ENCODE results near the gene PTPRN.

- TF ChIP-seq POLR2AphosphoS5 (IDR thresholded peaks at IDR 0.05) = no peak
- TF ChIP-seq POLR2A (IDR thresholded peaks at IDR 0.05) = no peak
- no peak for TF ChIP-seq EP300 (IDR thresholded peaks at IDR 0.05)
- no peak for TF ChIP-seq CTCF (IDR thresholded peaks at IDR 0.05)
Measured at GRCh38 chr2:219331560-219332213, 22.5 kb upstream of the PTPRN start.

Measured in gastroesophageal sphincter (tissue), 3 donors.